ENCODE data around the gene SLC13A5. TPM values are rescaled to one million over a fixed set of nuclear protein-coding genes. Genes with fewer than 3 reads are reported as not detected.

The SLC13A5 gene
- 0.20 to 0.30 TPM (median 0.25 TPM) in 4 of 5 replicates, not detected in the other for total RNA-seq (2022; extraction: Qiagen RNA extraction; ENCODE audit: low read depth)

DNA sequence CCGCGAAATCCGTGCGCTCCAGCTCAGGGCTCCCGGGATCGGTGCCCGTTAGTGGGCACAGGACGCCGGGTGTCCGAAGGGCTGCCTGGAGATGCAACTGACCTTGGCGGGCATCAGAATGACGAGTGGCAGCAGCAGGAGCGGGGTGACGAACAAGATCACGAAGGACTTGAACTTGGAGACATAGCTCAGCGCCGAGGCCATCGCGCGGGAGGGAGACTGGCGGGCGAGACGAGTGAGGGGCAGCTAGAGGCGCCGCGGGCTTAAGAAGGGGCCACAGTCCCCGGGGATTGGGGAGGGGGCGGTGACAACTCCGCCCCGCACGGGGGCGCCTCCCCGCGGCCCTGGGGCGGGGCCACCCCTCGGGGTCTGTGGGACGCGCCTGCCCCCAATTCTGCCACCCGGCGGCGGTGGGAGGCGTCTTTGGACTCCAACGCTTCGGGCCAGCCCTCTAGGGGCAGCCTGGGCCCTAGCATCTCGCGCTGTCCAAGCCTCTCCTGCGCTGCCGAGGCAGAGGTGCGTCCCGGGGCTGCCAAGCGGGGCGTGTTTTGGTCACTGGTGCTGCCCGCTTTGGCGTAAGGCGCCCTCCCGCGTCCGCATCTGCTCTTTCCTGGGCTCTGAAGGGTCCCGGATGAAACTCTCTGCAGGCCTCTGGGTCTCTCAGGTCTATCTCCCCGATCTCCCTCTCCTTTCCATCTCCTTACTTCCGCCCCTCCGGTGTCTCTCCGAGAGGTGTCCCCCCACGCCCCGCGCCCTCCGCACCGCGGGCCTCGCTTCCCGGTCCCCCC lies at the start of gene SLC13A5:
TSS of gene SLC13A5 (minus strand) at position 240 of the 788 bp plus-strand sequence. CDS start at position 204, 36 bp downstream.

GRCh38 chr17:6755731-6756184 lies 42.6 kb upstream of the SLC13A5 start, which contains the start of gene XAF1:
XAF1 (plus strand) TSS chr17:6756046; CDS start chr17:6756079, 33 bp downstream.

GRCh38 chr17:6651354-6651918 lies 61.7 kb downstream of the SLC13A5 start, which contains the start of the genes C17orf100 and MED31:
C17orf100 (plus strand) TSS chr17:6651762; CDS start chr17:6651914, 152 bp downstream.
MED31 (minus strand) TSS chr17:6651605; CDS start chr17:6651528, 77 bp downstream.

DNA sequence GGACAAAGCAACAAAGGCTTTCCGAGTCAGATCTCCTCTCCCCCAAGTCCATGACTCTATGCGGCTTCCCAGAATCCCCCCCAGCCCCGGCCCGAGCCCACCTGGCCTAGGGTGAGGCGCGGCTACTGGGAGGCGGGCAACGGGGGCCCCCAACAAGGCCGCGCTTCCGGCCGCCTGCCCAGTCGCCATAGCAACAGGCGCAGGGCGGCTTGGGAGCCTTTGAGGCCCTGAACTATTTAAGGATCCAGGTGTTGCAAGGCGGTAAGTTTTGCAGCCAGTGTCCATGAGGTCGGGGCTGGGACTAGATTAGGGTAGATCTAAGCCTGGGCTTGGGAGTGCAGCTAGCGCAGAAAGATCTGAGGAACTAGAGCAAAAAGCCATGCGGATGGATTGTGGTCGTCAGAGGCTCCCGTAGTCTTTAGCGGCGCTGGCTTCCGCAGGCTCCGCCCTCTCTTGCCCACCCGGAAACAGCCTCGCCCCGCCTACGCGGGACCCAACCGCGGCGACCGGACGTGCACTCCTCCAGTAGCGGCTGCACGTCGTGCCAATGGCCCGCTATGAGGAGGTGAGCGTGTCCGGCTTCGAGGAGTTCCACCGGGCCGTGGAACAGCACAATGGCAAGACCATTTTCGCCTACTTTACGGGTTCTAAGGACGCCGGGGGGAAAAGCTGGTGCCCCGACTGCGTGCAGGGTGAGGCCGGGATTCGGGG lies 72.5 kb downstream of the SLC13A5 start, which contains the start of the genes KIAA0753 and TXNDC17:
TSS of gene KIAA0753 (minus strand) at position 176 of the 711 bp plus-strand sequence. CDS start 5,608 bp downstream, outside the sequence.
TSS of gene TXNDC17 (plus strand) at position 525 of the 711 bp plus-strand sequence. CDS start at position 548, 23 bp downstream.

Other genes starting within 250 kb of the SLC13A5 start
- gene PITPNM3, start 156.8 kb downstream of the SLC13A5 start, total RNA-seq (2022; extraction: Qiagen RNA extraction; ENCODE audit: low read depth) = 1.8 to 2.5 TPM (median 2.1 TPM) in 5 replicates
- gene KIAA0753, start 72.7 kb downstream of the SLC13A5 start, total RNA-seq (2022; extraction: Qiagen RNA extraction; ENCODE audit: low read depth) = 16.9 to 23.2 TPM (median 18.6 TPM) in 5 replicates
- 388 to 481 TPM (median 445 TPM) in 5 replicates for gene TXNDC17, start 72.3 kb downstream of the SLC13A5 start, total RNA-seq (2022; extraction: Qiagen RNA extraction; ENCODE audit: low read depth)
- 20.9 to 33.1 TPM (median 31.0 TPM) in 5 replicates for gene MED31, start 61.8 kb downstream of the SLC13A5 start, total RNA-seq (2022; extraction: Qiagen RNA extraction; ENCODE audit: low read depth)
- 1.8 to 2.9 TPM (median 2.5 TPM) in 5 replicates for gene C17orf100, start 61.6 kb downstream of the SLC13A5 start, total RNA-seq (2022; extraction: Qiagen RNA extraction; ENCODE audit: low read depth)
- gene XAF1, start 42.7 kb upstream of the SLC13A5 start, total RNA-seq (2022; extraction: Qiagen RNA extraction; ENCODE audit: low read depth) = not detected in 5 replicates
- not detected in 5 replicates for gene FBXO39, start 62.8 kb upstream of the SLC13A5 start, total RNA-seq (2022; extraction: Qiagen RNA extraction; ENCODE audit: low read depth)
- gene TEKT1, start 118.4 kb upstream of the SLC13A5 start, total RNA-seq (2022; extraction: Qiagen RNA extraction; ENCODE audit: low read depth) = 0.03 to 0.05 TPM in 2 of 5 replicates, not detected in the others